Neutrophil (primary cell): Measurements from ENCODE around the gene HOXC6.

ENCODE experiments used
- H3K27ac ChIP-seq: fragments of 200-600 bp; sonication (generic); 2 replicates; pipeline ENCODE4 v1.5.1; 2016; ENCODE audit warnings: mild to moderate bottlenecking, moderate library complexity
- H3K27me3 ChIP-seq: fragments of 200-600 bp; sonication (generic); 2 replicates; pipeline ENCODE4 v1.6.0; 2016; ENCODE audit warnings: mild to moderate bottlenecking
- H3K36me3 ChIP-seq: fragments of 200-600 bp; sonication (generic); 2 replicates; pipeline ENCODE4 v1.5.1; 2017
- H3K4me1 ChIP-seq, 2 experiments: fragments of 200-600 bp in 1 of 2; sonication (generic) in 1 of 2; 1 replicate in 1 of 2; 2 replicates in 1 of 2; pipeline versions ENCODE4 v1.5.1 to v1.6.1; 2013 to 2016; ENCODE audit warnings: low read depth in 1 of 2, low read length in 1 of 2, mild to moderate bottlenecking in 1 of 2, moderate library complexity in 1 of 2; ENCODE audit not compliant: control insufficient read depth in 1 of 2, insufficient read depth in 1 of 2
- H3K4me3 ChIP-seq, 2 experiments: fragments of 200-600 bp in 1 of 2; sonication (generic) in 1 of 2; 1 replicate in 1 of 2; 2 replicates in 1 of 2; pipeline ENCODE4 v1.5.1; 2013 to 2016; ENCODE audit warnings: low read depth in 1 of 2, low read length in 1 of 2, mild to moderate bottlenecking in 1 of 2, moderate library complexity in 1 of 2
- H3K9me3 ChIP-seq: fragments of 200-600 bp; sonication (generic); 2 replicates; pipeline ENCODE4 v1.5.1; 2016
- TF ChIP-seq, protein P1 (sequence below): fragments of 200-600 bp; sonication (generic); IDR thresholded peaks from 2 replicates; pipeline ENCODE4 v1.5.1; 2016; ENCODE audit warnings: antibody characterized with exemption

Gene HOXC6

DNA sequence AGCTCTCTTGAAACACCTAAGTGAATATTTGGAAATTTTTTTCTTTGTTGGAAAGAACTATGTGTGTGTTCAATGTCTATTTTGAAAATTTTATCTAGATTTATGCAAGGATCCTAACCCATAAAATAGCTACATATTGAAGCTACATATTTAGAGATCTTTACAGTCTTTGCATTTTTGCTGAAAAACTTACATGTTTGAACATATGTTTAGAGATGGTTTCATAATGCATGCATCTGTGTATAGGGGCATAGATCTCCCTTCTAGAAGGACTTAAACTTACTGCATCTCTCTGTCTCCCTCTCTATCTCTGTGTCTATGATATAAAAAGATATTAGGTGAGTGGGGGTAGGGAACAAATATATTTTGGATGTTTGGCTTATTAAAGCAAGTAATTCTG is 17.2 kb downstream of the HOXC6 start:
- no peak overlapping the region for H3K4me3 ChIP-seq
- peaks cover 100% of the 10 kb centered on the region for H3K27me3 ChIP-seq
- no peaks in the 10 kb centered on the region for H3K36me3 ChIP-seq
- H3K27ac ChIP-seq: no peak overlapping the region
- no peaks in the 10 kb centered on the region for H3K9me3 ChIP-seq
- no peaks in the 10 kb centered on the region for H3K4me1 ChIP-seq
- TF ChIP-seq, protein P1, sequence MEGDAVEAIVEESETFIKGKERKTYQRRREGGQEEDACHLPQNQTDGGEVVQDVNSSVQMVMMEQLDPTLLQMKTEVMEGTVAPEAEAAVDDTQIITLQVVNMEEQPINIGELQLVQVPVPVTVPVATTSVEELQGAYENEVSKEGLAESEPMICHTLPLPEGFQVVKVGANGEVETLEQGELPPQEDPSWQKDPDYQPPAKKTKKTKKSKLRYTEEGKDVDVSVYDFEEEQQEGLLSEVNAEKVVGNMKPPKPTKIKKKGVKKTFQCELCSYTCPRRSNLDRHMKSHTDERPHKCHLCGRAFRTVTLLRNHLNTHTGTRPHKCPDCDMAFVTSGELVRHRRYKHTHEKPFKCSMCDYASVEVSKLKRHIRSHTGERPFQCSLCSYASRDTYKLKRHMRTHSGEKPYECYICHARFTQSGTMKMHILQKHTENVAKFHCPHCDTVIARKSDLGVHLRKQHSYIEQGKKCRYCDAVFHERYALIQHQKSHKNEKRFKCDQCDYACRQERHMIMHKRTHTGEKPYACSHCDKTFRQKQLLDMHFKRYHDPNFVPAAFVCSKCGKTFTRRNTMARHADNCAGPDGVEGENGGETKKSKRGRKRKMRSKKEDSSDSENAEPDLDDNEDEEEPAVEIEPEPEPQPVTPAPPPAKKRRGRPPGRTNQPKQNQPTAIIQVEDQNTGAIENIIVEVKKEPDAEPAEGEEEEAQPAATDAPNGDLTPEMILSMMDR: no peak

DNA sequence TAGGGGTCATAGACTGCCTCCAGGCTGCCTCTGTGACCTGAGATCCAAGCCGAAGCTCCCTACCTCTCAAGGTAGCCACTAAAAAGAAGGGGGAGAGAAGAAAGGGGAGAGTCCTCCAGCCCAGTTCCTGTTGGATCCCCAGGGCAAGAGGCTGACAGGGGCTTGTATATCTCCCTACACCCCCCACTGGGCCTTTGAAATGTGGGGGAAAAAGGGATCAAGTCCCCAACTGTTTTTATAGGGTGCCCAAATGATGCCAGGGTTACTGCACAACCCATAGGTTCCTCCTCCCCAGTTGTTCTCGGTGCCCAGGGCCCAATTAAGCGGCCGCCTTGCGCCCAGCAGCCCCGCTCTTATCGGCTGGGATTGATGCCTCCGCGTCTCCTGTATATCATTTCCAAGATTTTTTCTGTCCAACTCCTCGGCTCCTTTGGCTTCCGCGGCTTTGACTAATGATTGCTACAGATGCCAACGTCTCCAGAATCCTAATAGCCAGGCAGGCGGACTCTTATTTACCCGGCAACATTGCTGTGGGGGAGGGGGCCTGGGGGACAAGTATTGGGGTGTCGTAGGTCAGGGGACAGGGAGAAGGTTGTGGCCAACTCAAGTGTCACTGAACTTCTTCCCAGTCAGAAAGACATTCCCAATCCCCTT is 17.8 kb downstream of the HOXC6 start:
- no peaks in the 10 kb centered on the region for H3K36me3 ChIP-seq
- H3K27me3 ChIP-seq: peaks cover 100% of the 10 kb centered on the region
- no peak overlapping the region for H3K27ac ChIP-seq
- H3K9me3 ChIP-seq: no peaks in the 10 kb centered on the region
- H3K4me1 ChIP-seq: no peaks in the 10 kb centered on the region
- TF ChIP-seq, protein P1: no peak
- no peak overlapping the region for H3K4me3 ChIP-seq

DNA sequence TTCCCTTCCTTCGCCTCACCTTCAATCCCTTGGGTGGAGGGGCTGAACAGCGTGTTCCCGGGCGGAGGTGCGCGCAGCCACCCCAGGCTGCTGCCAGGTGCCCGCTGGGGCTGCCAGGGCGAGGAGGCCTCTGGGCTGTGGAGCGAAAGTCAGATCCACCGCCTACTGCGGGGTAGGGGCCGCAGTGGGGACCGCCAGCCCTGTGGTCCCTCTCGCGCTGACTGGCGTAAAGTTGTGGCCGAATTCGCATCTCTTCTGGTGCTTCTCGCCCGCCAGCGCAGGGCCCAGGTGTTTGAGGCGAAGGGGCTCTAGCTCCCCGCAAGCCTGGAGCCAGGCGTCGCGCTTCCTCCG is 18.5 kb downstream of the HOXC6 start:
- Histone ChIP-seq H3K36me3 (no peaks in the 10 kb centered on the region), H3K27me3 (peaks cover 100% of the 10 kb centered on the region), H3K9me3 (no peaks in the 10 kb centered on the region), H3K4me3 (no peak overlapping the region), H3K27ac (no peak overlapping the region), H3K4me1 (no peaks in the 10 kb centered on the region)
- TF ChIP-seq, protein P1: no peak

DNA sequence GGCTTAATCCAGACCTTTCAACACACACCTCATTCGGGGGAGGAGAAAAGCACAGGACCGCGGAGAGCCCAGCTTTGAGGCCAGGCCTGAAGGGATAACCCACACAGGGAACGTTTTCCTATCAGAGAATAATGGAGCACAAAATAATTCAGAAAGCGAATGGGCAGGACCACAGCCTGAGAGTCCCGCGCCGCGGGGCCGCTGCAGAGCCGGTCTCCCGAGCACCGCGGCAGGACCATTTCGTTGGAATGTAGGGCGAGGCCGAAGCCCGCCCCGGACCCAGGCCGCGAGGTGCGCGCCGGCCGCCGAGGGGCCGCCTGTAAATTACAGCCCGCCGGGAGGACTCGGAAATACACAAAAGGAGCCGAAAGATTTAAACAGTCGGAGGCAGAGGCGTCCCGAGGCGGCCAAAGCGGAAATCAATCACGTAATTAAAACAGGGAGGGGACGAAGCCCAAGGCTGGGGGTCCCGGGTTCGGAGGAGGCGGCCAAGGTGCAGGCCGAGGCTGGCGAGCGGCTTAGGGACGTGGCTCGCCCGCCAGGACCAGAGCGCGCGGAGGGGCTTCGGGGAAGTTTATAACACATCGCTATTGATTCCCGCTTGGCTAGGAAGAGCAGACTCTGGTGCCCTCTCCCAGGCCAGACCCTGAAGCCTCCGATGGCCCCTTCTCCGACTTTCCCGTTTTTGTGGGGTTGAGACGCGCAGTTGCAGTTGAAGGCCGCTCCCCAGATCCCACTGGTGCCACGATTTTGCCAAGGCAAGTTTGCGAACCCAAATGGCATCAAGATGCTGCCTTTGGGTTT is 19.1 kb downstream of the HOXC6 start:
- Histone ChIP-seq H3K27me3 (peaks cover 100% of the 10 kb centered on the region), H3K4me1 (no peaks in the 10 kb centered on the region), H3K36me3 (no peaks in the 10 kb centered on the region), H3K27ac (no peak overlapping the region), H3K9me3 (no peaks in the 10 kb centered on the region), H3K4me3 (no peak overlapping the region)
- TF ChIP-seq, protein P1: no peak

DNA sequence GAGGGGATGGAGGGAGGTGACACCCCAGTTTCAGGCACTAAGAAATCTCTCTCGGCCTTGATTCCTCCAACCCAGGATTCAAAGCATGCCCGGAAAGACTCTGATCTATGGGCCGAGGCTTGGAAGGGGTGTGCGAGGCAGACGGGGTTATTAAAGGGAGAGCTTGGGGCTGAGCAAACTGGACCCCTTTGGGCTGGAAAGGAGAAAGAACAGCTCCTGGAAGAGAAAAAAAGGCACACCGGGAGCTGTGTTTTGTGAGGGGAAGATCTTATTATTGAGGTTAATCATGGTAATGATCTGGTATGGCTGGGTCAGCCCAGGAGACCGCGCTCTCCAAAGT is 19.7 kb downstream of the HOXC6 start:
- no peak overlapping the region for H3K27ac ChIP-seq
- no peaks in the 10 kb centered on the region for H3K36me3 ChIP-seq
- H3K4me3 ChIP-seq: no peak overlapping the region
- no peaks in the 10 kb centered on the region for H3K4me1 ChIP-seq
- H3K9me3 ChIP-seq: no peaks in the 10 kb centered on the region
- peaks cover 100% of the 10 kb centered on the region for H3K27me3 ChIP-seq
- TF ChIP-seq, protein P1: no peak
